ENCODE data around the gene COX14.

COX14 gene

GRCh38 chr12:50069539-50069938, 42.5 kb upstream of the COX14 start:
- TF ChIP-seq MAX (IDR thresholded peaks at IDR 0.05; ENCODE audit: low read depth, low read length), result no peak
- TF ChIP-seq POLR2A (IDR thresholded peaks at IDR 0.05; ENCODE audit: extremely low read depth, insufficient read length), result no peak
- no peak for TF ChIP-seq CTCF (IDR thresholded peaks at IDR 0.05; ENCODE audit: low read depth, low read length)
- TF ChIP-seq MYC (IDR thresholded peaks at IDR 0.05; ENCODE audit: low read depth, low read length), result no peak
- no peak overlapping the region for H3K4me3 ChIP-seq (ENCODE audit: low read depth, low read length)
- DNase-seq (ENCODE audit: low read depth), result no peak

- H3K4me3 ChIP-seq (ENCODE audit: low read depth, low read length), result no peak overlapping the region
- TF ChIP-seq MAX (IDR thresholded peaks at IDR 0.05; ENCODE audit: low read depth, low read length) (no peak), POLR2A (IDR thresholded peaks at IDR 0.05; ENCODE audit: extremely low read depth, insufficient read length) (no peak), MYC (IDR thresholded peaks at IDR 0.05; ENCODE audit: low read depth, low read length) (no peak), CTCF (IDR thresholded peaks at IDR 0.05; ENCODE audit: low read depth, low read length) (peak; percentile 97)
- DNase-seq (ENCODE audit: low read depth), result peak; percentile 88
Observed at GRCh38 chr12:50070314-50071060, 41.5 kb upstream of the COX14 start.

GRCh38 chr12:50072198-50072907, 39.7 kb upstream of the COX14 start:
- peak; percentile 30 for DNase-seq (ENCODE audit: low read depth)
- no peak overlapping the region for H3K4me3 ChIP-seq (ENCODE audit: low read depth, low read length)
- TF ChIP-seq CTCF (IDR thresholded peaks at IDR 0.05; ENCODE audit: low read depth, low read length) (no peak), MYC (IDR thresholded peaks at IDR 0.05; ENCODE audit: low read depth, low read length) (no peak), POLR2A (IDR thresholded peaks at IDR 0.05; ENCODE audit: extremely low read depth, insufficient read length) (no peak), MAX (IDR thresholded peaks at IDR 0.05; ENCODE audit: low read depth, low read length) (no peak)

GRCh38 chr12:50073206-50073605, 38.8 kb upstream of the COX14 start:
- H3K4me3 ChIP-seq (ENCODE audit: low read depth, low read length), result no peak overlapping the region
- no peak for TF ChIP-seq POLR2A (IDR thresholded peaks at IDR 0.05; ENCODE audit: extremely low read depth, insufficient read length)
- no peak for TF ChIP-seq MYC (IDR thresholded peaks at IDR 0.05; ENCODE audit: low read depth, low read length)
- TF ChIP-seq MAX (IDR thresholded peaks at IDR 0.05; ENCODE audit: low read depth, low read length), result no peak
- no peak for TF ChIP-seq CTCF (IDR thresholded peaks at IDR 0.05; ENCODE audit: low read depth, low read length)
- DNase-seq (ENCODE audit: low read depth), result no peak

GRCh38 chr12:50073712-50074111, 38.3 kb upstream of the COX14 start:
- no peak for DNase-seq (ENCODE audit: low read depth)
- TF ChIP-seq CTCF (IDR thresholded peaks at IDR 0.05; ENCODE audit: low read depth, low read length), result no peak
- TF ChIP-seq POLR2A (IDR thresholded peaks at IDR 0.05; ENCODE audit: extremely low read depth, insufficient read length), result no peak
- TF ChIP-seq MAX (IDR thresholded peaks at IDR 0.05; ENCODE audit: low read depth, low read length), result no peak
- TF ChIP-seq MYC (IDR thresholded peaks at IDR 0.05; ENCODE audit: low read depth, low read length), result no peak
- H3K4me3 ChIP-seq (ENCODE audit: low read depth, low read length), result no peak overlapping the region

Data from NB4 (cell line).